SK-N-SH (cell line): ENCODE measurements around the gene NEDD8. TPM values are rescaled to one million over a fixed set of nuclear protein-coding genes. Genes with fewer than 3 reads are reported as not detected.

Experiments used
- CTCF ChIA-PET: fragments of 300-600, 350-600 bp; formaldehyde crosslinking; extraction: SDS; loops from one replicate; lab custom pipeline; 2021; lab: Yijun Ruan, JAX
- POLR2A ChIA-PET: fragments of 350-600 bp; sonication (Branson Sonifier 250); formaldehyde crosslinking; extraction: SDS; loops from one replicate; lab custom pipeline; 2020; ENCODE audit warnings: antibody characterized with exemption, inconsistent platforms; lab: Yijun Ruan, JAX
- DNase-seq: peaks from one replicate; pipeline ENCODE4 v3.0.0; 2012
- H2AFZ ChIP-seq: fragments of 200-600 bp; sonication (generic); 2 replicates; pipeline ENCODE4 v1.8.1; 2016; ENCODE audit warnings: antibody characterized with exemption, mild to moderate bottlenecking, low read depth
- H3F3A ChIP-seq: fragments of 200-600 bp; sonication (generic); replicated peaks from 2 replicates; pipeline ENCODE3; 2016; ENCODE audit warnings: antibody characterized with exemption, mild to moderate bottlenecking; ENCODE audit not compliant: insufficient read depth
- H3K27ac ChIP-seq, 2 experiments: fragments of 200-500 bp in 1 of 2; fragments of 200-600 bp in 1 of 2; sonication (Bioruptor generic) in 1 of 2; sonication (generic), shearing (Covaris generic) in 1 of 2; 2 replicates each; pipeline versions ENCODE4 v1.5.1 to v1.6.1; 2014 to 2016; ENCODE audit warnings: low read depth in 2 of 2, inconsistent platforms in 1 of 2, low read length in 1 of 2, mild to moderate bottlenecking in 1 of 2, mixed read lengths in 1 of 2
- H3K27me3 ChIP-seq: fragments of 200-600 bp; sonication (generic), shearing (Covaris generic); 2 replicates; pipeline ENCODE4 v1.6.1; 2016; ENCODE audit warnings: mixed run types; ENCODE audit not compliant: insufficient read depth
- H3K36me3 ChIP-seq, 2 experiments: fragments of 200-500 bp in 1 of 2; fragments of 200-600 bp in 1 of 2; sonication (Bioruptor generic) in 1 of 2; sonication (generic) in 1 of 2; replicated peaks in 1 of 2; 2 replicates each; pipeline versions ENCODE3 to v1.5.1; 2014 to 2016; ENCODE audit warnings: low read length in 1 of 2, mild to moderate bottlenecking in 1 of 2; ENCODE audit not compliant: insufficient read depth in 2 of 2, control insufficient read depth in 1 of 2
- H3K4me1 ChIP-seq, 2 experiments: fragments of 200-500 bp in 1 of 2; fragments of 200-600 bp in 1 of 2; sonication (Bioruptor generic) in 1 of 2; sonication (generic), shearing (Covaris generic) in 1 of 2; 2 replicates each; pipeline versions ENCODE4 v1.5.1 to v1.6.1; 2014 to 2016; ENCODE audit warnings: low read depth in 1 of 2, low read length in 1 of 2, mixed run types in 1 of 2; ENCODE audit not compliant: insufficient read depth in 2 of 2, control insufficient read depth in 1 of 2
- H3K4me2 ChIP-seq: fragments of 200-600 bp; sonication (generic), shearing (Covaris generic); 2 replicates; pipeline ENCODE4 v1.6.1; 2017; ENCODE audit warnings: mixed run types
- H3K4me3 ChIP-seq, 2 experiments: fragments of 200-500 bp in 1 of 2; fragments of 200-600 bp in 1 of 2; sonication (Bioruptor generic) in 1 of 2; sonication (generic), shearing (Covaris generic) in 1 of 2; 2 replicates each; pipeline versions ENCODE4 v1.5.1 to v1.8.1; 2014 to 2016; ENCODE audit warnings: low read depth in 2 of 2, inconsistent platforms in 1 of 2, low read length in 1 of 2, mild to moderate bottlenecking in 1 of 2, mixed read lengths in 1 of 2, moderate library complexity in 1 of 2
- H3K79me2 ChIP-seq: fragments of 200-600 bp; sonication (generic); 2 replicates; pipeline ENCODE4 v1.8.1; 2017; ENCODE audit warnings: mild to moderate bottlenecking; ENCODE audit not compliant: insufficient read depth
- H3K9ac ChIP-seq: fragments of 200-600 bp; sonication (generic); 2 replicates; pipeline ENCODE4 v1.6.1; 2017; ENCODE audit warnings: mixed run types
- H3K9me2 ChIP-seq: fragments of 200-600 bp; sonication (generic); 2 replicates; pipeline ENCODE4 v1.6.1; 2017; ENCODE audit warnings: mixed run types
- H3K9me3 ChIP-seq: fragments of 200-600 bp; sonication (generic); 2 replicates; pipeline ENCODE4 v1.6.1; 2017; ENCODE audit warnings: mixed run types, mild to moderate bottlenecking, moderate library complexity
- H4K20me1 ChIP-seq: fragments of 200-600 bp; sonication (generic); 2 replicates; pipeline ENCODE4 v1.6.1; 2017; ENCODE audit warnings: mild to moderate bottlenecking, mixed run types; ENCODE audit not compliant: insufficient read depth
- POLR2AphosphoS5 ChIP-seq: IDR thresholded peaks from 2 replicates; pipeline ENCODE4 v1.6.1; 2012; ENCODE audit warnings: low read depth, low read length
- RFX5 ChIP-seq: IDR thresholded peaks from 2 replicates; pipeline ENCODE4 v1.6.1; 2012; ENCODE audit warnings: mild to moderate bottlenecking, improper control_type of control experiment, low read length
- RXRA ChIP-seq: IDR thresholded peaks from 2 replicates; pipeline ENCODE4 v1.4.0; 2012; ENCODE audit warnings: low read depth, mild to moderate bottlenecking, borderline replicate concordance
- SMC3 ChIP-seq: IDR thresholded peaks from 2 replicates; pipeline ENCODE4 v1.6.1; 2012; ENCODE audit warnings: low read depth, low read length, improper control_type of control experiment
- TAF1 ChIP-seq: IDR thresholded peaks from 2 replicates; pipeline ENCODE4 v1.6.1; 2012; ENCODE audit warnings: low read depth, mild to moderate bottlenecking, low read length, moderate library complexity, borderline replicate concordance
- TEAD4 ChIP-seq: IDR thresholded peaks from 2 replicates; pipeline ENCODE4 v1.4.0; 2012; ENCODE audit warnings: mild to moderate bottlenecking, borderline replicate concordance; ENCODE audit not compliant: insufficient read depth
- WGBS: methylation state at CpG from one replicate; pipeline ENCODE4 v1.1.6; 2017; ENCODE audit warnings: low lambda C conversion rate; 5-methylcytosine and 5-hydroxymethylcytosine counted together
- polyA plus RNA-seq, 3 experiments: library from polyadenylated mRNA; depleted of rRNA; stranded (reverse); fragments of >200 nt; gene quantifications; 2 replicates each; pipeline ENCODE4 v1.2.3, GENCODE V29; 2012
- TF ChIP-seq, protein P1 (sequence below): IDR thresholded peaks from 2 replicates; pipeline ENCODE4 v1.4.0; 2012; ENCODE audit warnings: low read depth, borderline replicate concordance

The NEDD8 gene
- polyA plus RNA-seq, 1 of the 3 experiments (the other 2 are of a cell fraction) = 534 TPM

DNA sequence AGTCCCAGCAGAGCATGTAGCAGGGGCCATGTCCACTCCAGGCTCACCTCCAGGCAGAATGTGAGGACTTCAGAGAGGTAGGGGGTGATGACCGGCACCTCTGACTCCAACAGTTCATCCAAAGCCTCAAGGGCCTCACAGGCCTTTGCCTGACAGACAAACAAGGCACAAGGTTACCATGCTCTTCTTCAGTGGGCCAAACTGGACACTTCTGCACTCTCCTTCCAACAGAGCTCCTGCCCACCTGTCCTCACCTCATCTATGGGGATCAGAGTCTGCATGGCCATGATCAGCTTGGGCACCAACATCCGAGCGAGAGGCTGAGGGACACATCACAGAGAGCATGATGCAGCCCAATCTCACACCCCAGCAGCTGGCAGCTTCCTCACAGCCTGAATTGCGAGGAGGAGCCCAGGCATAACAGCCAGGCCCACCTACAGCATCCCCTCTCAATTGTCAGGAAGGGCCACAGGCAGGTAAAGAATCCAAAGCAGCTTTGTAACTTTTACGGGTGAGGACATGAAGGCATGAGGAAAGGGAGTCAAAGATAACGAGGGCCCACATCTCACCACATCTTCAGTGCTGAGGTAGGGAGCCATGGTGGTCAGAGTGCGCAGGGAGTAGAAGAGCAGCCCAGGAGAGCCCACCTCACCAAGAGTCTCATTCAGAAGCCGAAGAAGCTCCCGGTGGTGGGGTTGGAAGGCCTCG lies 45.2 kb downstream of the NEDD8 start:
- Histone ChIP-seq H3K9ac (no peak overlapping the region), H3K4me1 (peaks cover 9 to 21% of the 10 kb centered on the region in 2 experiments), H3F3A (peaks cover 13% of the 10 kb centered on the region), H3K4me2 (peak overlapping the region; percentile 98; the same call in 1 of the 2 replicates), H3K36me3 (peaks cover 23 to 69% of the 10 kb centered on the region in 2 experiments), H2AFZ (no peak overlapping the region), H3K4me3 (peak overlapping the region in 1 of 2 experiments; percentile 96; a peak in 3 of 4 replicates), H3K9me3 (no peaks in the 10 kb centered on the region), H4K20me1 (no peaks in the 10 kb centered on the region), H3K79me2 (peaks cover 27% of the 10 kb centered on the region), H3K9me2 (no peaks in the 10 kb centered on the region), H3K27ac (no peak overlapping the region; a peak in 1 of 4 replicates), H3K27me3 (no peaks in the 10 kb centered on the region)
- CTCF ChIA-PET = interaction anchor here (1.4 to 2.6 kb wide), 5 partner anchors 9 to 78 kb away, joined by 3 to 14 read pairs (median 7); partner anchors contain the start of genes IRF9, MDP1 and TM9SF1
- 86% methylated on average over 10 of the region's 10 CpGs for WGBS
- DNase-seq = no peak
- POLR2A ChIA-PET = interaction anchor here (1.1 to 3.2 kb wide), 2 partner anchors 10 to 13 kb away, joined by 4 to 10 read pairs; no protein-coding TSS in a partner anchor
- TF ChIP-seq POLR2AphosphoS5 (no peak), TAF1 (no peak)

DNA sequence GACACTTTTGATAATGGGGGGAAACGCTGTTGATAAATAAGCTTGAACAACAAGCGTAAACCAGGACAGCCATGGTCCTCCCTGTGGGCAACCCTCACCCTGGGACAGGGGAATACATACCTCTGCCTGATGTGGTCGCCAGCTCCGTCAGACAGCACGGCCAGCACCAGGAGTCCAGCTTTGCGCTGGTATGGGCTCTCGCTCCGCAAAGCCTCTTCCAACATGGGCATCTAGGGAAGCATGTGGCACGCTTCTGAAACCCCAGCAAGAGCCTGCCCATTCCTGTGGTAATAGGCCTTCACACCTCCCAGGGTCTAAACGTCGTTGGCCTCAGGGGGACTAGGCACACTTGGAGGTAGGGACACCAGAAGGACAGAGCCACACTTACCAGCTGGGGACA lies 46.4 kb downstream of the NEDD8 start:
- POLR2A ChIA-PET = interaction anchor here (1.4 kb wide), 1 partner anchor 14 kb away, joined by 4 read pairs; the partner anchor contains the start of gene REC8

DNA sequence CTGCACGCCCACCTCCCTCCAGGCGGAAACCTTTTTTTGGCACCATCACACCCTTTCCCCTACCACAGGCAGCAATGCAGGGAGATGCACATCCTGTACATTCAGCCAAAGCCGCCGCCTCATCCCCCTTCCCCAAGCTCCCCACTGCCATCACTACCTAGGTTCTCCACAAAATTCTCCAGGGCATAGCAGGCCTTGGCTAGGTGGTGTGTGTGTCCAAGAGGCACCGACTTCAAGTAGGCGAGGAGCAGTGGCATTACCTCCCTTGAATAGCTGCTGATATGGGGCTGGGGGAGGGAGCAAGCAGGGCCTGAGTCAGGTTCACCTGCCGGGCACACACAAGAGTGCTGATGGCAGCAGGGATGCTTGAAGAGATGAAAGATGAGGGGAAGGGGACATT lies 47.1 kb downstream of the NEDD8 start:
- Histone ChIP-seq H3K27ac (no peak overlapping the region), H3K9me3 (no peaks in the 10 kb centered on the region), H3K36me3 (peaks cover 21 to 79% of the 10 kb centered on the region in 2 experiments), H3K9me2 (no peaks in the 10 kb centered on the region), H3K27me3 (no peaks in the 10 kb centered on the region), H3K4me2 (no peak overlapping the region), H3K4me1 (peaks cover 9 to 21% of the 10 kb centered on the region in 2 experiments), H3K9ac (no peak overlapping the region), H3K4me3 (no peak overlapping the region), H4K20me1 (no peaks in the 10 kb centered on the region), H2AFZ (no peak overlapping the region), H3K79me2 (peaks cover 19% of the 10 kb centered on the region), H3F3A (peaks cover 22% of the 10 kb centered on the region)
- WGBS = 90% methylated on average over 7 of the region's 7 CpGs
- no peak for DNase-seq
- ChIA-PET CTCF (interaction anchor here (0.7 to 3.8 kb wide), 4 partner anchors 12 to 76 kb away, joined by 3 to 16 read pairs (median 8); partner anchors contain the start of genes IRF9 and MDP1), POLR2A (interaction anchor here (1.4 to 1.7 kb wide), 2 partner anchors 11 to 13 kb away, joined by 4 read pairs; partner anchors contain the start of genes REC8 and TM9SF1)
- TF ChIP-seq RFX5 = no peak
- TF ChIP-seq TAF1 = no peak
- TF ChIP-seq, protein P1, sequence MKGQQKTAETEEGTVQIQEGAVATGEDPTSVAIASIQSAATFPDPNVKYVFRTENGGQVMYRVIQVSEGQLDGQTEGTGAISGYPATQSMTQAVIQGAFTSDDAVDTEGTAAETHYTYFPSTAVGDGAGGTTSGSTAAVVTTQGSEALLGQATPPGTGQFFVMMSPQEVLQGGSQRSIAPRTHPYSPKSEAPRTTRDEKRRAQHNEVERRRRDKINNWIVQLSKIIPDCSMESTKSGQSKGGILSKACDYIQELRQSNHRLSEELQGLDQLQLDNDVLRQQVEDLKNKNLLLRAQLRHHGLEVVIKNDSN = no peak

More for the DNA sequence above, 46.4 kb downstream of the NEDD8 start:
- H3K4me2 ChIP-seq = no peak overlapping the region
- no peak for TF ChIP-seq TAF1
- no peak for TF ChIP-seq SMC3
- TF ChIP-seq RXRA = no peak
- no peak for TF ChIP-seq TEAD4
- TF ChIP-seq, all 33 proteins: peak for 0
- Histone ChIP-seq H3K4me1 (peaks cover 9 to 21% of the 10 kb centered on the region in 2 experiments), H4K20me1 (no peaks in the 10 kb centered on the region), H3F3A (peaks cover 15% of the 10 kb centered on the region), H3K27me3 (no peaks in the 10 kb centered on the region), H2AFZ (no peak overlapping the region), H3K9me3 (no peaks in the 10 kb centered on the region), H3K9ac (no peak overlapping the region), H3K9me2 (no peaks in the 10 kb centered on the region), H3K36me3 (peaks cover 21 to 77% of the 10 kb centered on the region in 2 experiments), H3K4me3 (no peak overlapping the region), H3K27ac (no peak overlapping the region), H3K79me2 (peaks cover 19% of the 10 kb centered on the region)
- CTCF ChIA-PET = interaction anchor here (0.7 to 3.8 kb wide), 7 partner anchors 10 to 77 kb away, joined by 3 to 16 read pairs (median 4); partner anchors contain the start of genes IRF9, MDP1 and TM9SF1
- 96% methylated on average over 7 of the region's 11 CpGs for WGBS
- no peak for DNase-seq
